Bronchial epithelial cell (primary cell): ENCODE measurements around the gene ZDHHC3. TPM values are rescaled to one million over a fixed set of nuclear protein-coding genes. Genes with fewer than 3 reads are reported as not detected.

Experiments
- DNase-seq: peaks from one replicate; pipeline ENCODE4 v3.0.0-alpha.2; 2010; ENCODE audit warnings: low read depth
- FAIRE-seq: peaks from 2 replicates; lab custom pipeline; 2011; peaks lifted over from hg19 to GRCh38; lab: Jason Lieb, UNC
- H3K27me3 ChIP-seq: 2 replicates; pipeline ENCODE4 v1.5.1; 2011; ENCODE audit warnings: low read length; ENCODE audit not compliant: control insufficient read depth, insufficient read depth
- H3K36me3 ChIP-seq: 2 replicates; pipeline ENCODE4 v1.5.1; 2011; ENCODE audit warnings: low read length; ENCODE audit not compliant: control insufficient read depth, insufficient read depth
- H3K4me3 ChIP-seq: 2 replicates; pipeline ENCODE4 v1.5.1; 2011; ENCODE audit warnings: mild to moderate bottlenecking, low read depth, low read length, control low read depth
- total RNA-seq: library from RNA; depleted of rRNA; stranded (reverse); fragments of >200 nt; gene quantifications from 2 replicates; pipeline ENCODE4 v1.2.1, GENCODE V29; 2014
- TF ChIP-seq, protein P1 (sequence below): IDR thresholded peaks from 2 replicates; pipeline ENCODE4 v1.5.1; 2011; ENCODE audit warnings: mild to moderate bottlenecking, moderate library complexity, low read length, control low read depth, inconsistent platforms; ENCODE audit not compliant: insufficient read depth, severe bottlenecking

The ZDHHC3 gene
- total RNA-seq, 1 donor from 2014 or later, result 62.1 TPM

DNA sequence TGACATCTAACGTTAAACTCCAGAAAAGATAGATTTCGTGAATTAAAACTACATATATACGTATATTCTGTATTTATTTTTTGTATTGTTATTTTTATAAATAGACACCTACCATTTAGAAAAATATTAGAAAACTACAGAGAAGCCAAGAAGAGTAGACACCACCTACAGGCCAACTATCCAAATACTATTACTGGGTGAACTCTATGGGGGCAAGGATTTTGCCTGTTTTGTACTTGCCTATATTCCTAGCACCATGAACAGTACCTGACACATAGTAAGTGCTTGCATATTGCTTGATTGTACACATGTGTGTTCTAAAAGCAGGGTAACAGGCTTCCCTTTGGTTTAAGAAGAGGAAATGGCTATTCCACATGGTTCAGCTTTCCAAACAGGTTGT is 25.8 kb upstream of the ZDHHC3 start:
- DNase-seq (no peak), FAIRE-seq (no peak)
- Histone ChIP-seq H3K4me3 (no peak overlapping the region), H3K27me3 (no peaks in the 10 kb centered on the region), H3K36me3 (peaks cover 21% of the 10 kb centered on the region)
- TF ChIP-seq, protein P1, sequence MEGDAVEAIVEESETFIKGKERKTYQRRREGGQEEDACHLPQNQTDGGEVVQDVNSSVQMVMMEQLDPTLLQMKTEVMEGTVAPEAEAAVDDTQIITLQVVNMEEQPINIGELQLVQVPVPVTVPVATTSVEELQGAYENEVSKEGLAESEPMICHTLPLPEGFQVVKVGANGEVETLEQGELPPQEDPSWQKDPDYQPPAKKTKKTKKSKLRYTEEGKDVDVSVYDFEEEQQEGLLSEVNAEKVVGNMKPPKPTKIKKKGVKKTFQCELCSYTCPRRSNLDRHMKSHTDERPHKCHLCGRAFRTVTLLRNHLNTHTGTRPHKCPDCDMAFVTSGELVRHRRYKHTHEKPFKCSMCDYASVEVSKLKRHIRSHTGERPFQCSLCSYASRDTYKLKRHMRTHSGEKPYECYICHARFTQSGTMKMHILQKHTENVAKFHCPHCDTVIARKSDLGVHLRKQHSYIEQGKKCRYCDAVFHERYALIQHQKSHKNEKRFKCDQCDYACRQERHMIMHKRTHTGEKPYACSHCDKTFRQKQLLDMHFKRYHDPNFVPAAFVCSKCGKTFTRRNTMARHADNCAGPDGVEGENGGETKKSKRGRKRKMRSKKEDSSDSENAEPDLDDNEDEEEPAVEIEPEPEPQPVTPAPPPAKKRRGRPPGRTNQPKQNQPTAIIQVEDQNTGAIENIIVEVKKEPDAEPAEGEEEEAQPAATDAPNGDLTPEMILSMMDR, result no peak

DNA sequence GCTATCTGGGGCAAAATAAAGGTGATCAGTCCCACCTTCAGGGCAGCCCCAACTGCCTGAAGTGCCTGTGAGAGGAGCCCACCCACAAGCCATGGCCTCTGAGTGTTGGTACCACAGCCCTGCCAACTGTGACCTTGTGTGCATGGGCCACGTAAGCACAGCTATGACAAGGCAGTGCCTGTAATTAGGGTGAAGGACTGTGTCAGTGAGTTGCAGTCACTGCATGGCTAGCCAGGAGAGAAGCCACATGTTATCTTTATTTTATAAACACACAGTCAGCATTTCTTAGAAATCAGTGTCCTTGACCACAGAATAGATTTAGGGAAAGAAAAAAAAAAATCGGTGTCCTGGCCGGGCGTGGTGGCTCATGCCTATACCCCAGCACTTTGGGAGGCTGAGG is 24.8 kb upstream of the ZDHHC3 start:
- Histone ChIP-seq H3K36me3 (peaks cover 22% of the 10 kb centered on the region), H3K4me3 (no peak overlapping the region), H3K27me3 (no peaks in the 10 kb centered on the region)
- DNase-seq, result no peak
- no peak for FAIRE-seq
- TF ChIP-seq, protein P1, result no peak

DNA sequence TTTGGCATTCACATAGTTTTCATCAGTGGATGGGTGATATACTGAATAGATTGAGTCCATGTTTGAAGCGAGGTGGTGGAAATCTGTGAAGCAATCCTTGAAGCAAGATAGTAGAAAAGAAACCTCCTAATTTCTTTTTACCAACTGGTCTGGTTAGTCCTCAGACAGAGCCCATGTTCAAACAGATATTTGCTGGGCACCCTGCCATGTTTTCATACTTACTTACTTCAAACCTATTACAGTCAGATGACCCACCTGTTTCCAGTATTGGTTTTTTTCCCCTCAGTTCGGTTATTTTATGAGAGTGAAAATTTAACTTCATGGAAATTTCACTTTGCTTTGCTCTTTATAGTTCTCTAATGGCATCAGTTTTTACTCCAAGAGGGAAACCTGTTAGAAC is 23.8 kb upstream of the ZDHHC3 start:
- Histone ChIP-seq H3K27me3 (no peaks in the 10 kb centered on the region), H3K4me3 (no peak overlapping the region), H3K36me3 (peaks cover 23% of the 10 kb centered on the region)
- DNase-seq (no peak), FAIRE-seq (no peak)
- TF ChIP-seq, protein P1, result no peak

DNA sequence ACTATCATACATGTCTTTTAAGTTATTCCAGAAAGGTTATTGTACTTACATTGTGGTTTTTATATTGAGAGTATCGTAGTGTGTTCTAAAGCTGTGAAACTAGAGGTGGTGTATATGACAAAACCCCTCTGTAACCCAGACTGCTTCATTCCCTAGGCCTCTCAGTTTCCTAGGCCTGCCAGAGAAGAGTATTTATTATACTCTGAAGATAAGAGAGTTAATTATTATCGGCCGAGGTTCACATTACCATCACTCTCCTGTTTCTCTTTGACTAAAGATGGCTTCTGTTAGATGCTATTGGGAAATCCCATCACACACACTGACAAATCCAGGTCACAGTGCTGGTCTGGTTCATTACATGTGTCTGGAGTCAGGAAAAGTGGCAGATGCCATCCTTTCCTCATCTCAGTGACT is 20.6 kb upstream of the ZDHHC3 start:
- FAIRE-seq (no peak), DNase-seq (no peak)
- Histone ChIP-seq H3K27me3 (no peaks in the 10 kb centered on the region), H3K4me3 (no peak overlapping the region), H3K36me3 (peaks cover 18% of the 10 kb centered on the region)
- TF ChIP-seq, protein P1, result no peak

DNA sequence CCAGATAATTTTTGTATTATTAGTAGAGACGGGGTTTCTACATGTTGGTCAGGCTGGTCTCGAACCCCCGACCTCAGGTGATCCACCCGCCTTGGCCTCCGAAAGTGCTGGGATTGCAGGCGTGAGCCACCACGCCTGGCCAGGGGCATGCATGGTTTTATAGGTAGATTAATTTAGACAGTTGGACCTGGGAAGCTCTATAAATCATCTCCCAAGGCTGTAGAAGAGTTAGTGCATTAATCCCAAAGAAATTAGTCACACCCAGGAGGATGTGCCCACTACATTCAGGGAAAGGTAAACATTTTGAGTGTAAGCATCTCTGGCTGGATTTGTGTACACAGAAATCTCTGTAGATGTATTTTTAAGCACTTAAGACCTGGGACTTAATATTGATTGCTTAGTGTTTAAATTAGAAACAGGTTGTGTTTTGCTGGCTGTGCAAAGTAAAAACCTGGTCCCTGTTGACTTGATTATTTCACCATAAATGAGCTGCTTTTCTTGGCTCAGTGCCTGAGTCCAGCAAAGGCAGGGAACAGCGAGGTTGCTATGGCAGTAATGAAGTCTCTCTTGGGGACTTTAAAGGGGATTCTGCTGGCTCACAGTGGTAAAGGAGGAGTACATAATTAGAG is 19.3 kb upstream of the ZDHHC3 start:
- FAIRE-seq (no peak), DNase-seq (peak; percentile 49)
- TF ChIP-seq, protein P1, result no peak
- no peak overlapping the region for H3K4me3 ChIP-seq
- no peaks in the 10 kb centered on the region for H3K27me3 ChIP-seq
- peaks cover 20% of the 10 kb centered on the region for H3K36me3 ChIP-seq

DNA sequence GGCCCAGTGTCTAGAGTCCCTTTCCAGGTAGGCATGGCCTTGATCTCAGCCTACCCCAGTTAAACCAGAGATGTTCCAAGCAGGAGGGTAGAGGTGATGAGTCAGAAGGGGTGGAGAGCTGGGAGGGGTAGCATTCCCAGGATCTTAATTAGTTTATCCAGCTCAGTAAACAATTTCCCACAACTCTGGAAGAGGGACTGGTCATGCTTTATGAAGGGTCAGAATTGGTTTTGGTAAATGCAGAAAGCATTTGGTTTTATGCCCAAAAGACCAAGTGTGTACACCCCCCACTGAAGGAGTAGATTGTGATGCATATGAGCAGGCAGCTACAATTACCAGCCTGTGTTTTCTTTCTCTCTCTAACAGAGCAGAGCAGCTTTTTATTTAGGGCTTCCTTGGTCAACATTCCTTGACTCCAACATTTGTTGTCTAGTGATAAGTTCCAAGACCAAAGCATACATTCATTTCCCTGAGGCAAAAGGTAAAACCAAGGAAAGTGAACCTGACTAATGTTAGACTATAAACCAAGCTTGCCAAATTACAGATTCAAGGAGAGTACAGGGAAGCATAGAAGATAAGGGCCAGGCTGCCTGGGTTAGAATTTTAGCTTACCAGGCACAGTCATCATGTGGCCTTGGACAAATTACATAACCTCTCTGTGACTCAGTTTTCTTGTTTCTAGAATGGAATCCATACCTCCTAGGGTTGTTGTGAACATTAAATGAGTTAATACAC is 17.7 kb upstream of the ZDHHC3 start:
- peak; percentile 62 for FAIRE-seq
- Histone ChIP-seq H3K27me3 (no peaks in the 10 kb centered on the region), H3K36me3 (peaks cover 17% of the 10 kb centered on the region), H3K4me3 (no peak overlapping the region)
- DNase-seq, result peak; percentile 92
- TF ChIP-seq, protein P1, result no peak
